NCI-H1436 treated with DMSO at 0.1 percent for 48 hours (cell line): ENCODE measurements around the gene PTCD1.
"Not testable (repeated sequence)": the region's sequence is repeated elsewhere in the genome, so short reads cannot be mapped to it uniquely, and the experiment has no call there.

Source experiments
- DNase-seq: peaks from one replicate; lab custom pipeline; 2025; lab: John Stamatoyannopoulos, UW

PTCD1 gene

GRCh38 chr7:99448855-99449254, 10.3 kb upstream of the PTCD1 start:
- DNase-seq, result no peak

- no peak for DNase-seq
Observed at GRCh38 chr7:99447943-99448342, 9.3 kb upstream of the PTCD1 start.

- no peak for DNase-seq
Observed at GRCh38 chr7:99446096-99446495, 7.5 kb upstream of the PTCD1 start.

- no peak for DNase-seq
Observed at GRCh38 chr7:99440195-99440594, 1.6 kb upstream of the PTCD1 start.

- no peak for DNase-seq
Observed at GRCh38 chr7:99437946-99438572, 539 bp downstream of the PTCD1 start.

- no peak for DNase-seq
Observed at GRCh38 chr7:99433158-99433557, 5.4 kb downstream of the PTCD1 start.

GRCh38 chr7:99431756-99432540, 6.7 kb downstream of the PTCD1 start:
- DNase-seq, result not testable (repeated sequence)

- DNase-seq, result no peak
Observed at GRCh38 chr7:99429756-99430155, 8.8 kb downstream of the PTCD1 start.

GRCh38 chr7:99428972-99429566, 9.5 kb downstream of the PTCD1 start:
- no peak for DNase-seq

- DNase-seq, result no peak
Observed at GRCh38 chr7:99424932-99425730, 13.5 kb downstream of the PTCD1 start.

GRCh38 chr7:99422625-99423024, 16.0 kb downstream of the PTCD1 start:
- no peak for DNase-seq

- DNase-seq, result no peak
Observed at GRCh38 chr7:99422186-99422585, 16.4 kb downstream of the PTCD1 start.

- no peak for DNase-seq
Observed at GRCh38 chr7:99420986-99421385, 17.6 kb downstream of the PTCD1 start.

- DNase-seq, result no peak
Observed at GRCh38 chr7:99420213-99420612, 18.4 kb downstream of the PTCD1 start.

GRCh38 chr7:99419323-99420021, 19.1 kb downstream of the PTCD1 start:
- DNase-seq, result no peak

- no peak for DNase-seq
Observed at GRCh38 chr7:99418260-99418659, 20.3 kb downstream of the PTCD1 start.

GRCh38 chr7:99415513-99416127, 23.0 kb downstream of the PTCD1 start:
- not testable (repeated sequence) for DNase-seq

GRCh38 chr7:99410635-99411034, 28.0 kb downstream of the PTCD1 start:
- no peak for DNase-seq

- no peak for DNase-seq
Observed at GRCh38 chr7:99409806-99410205, 28.8 kb downstream of the PTCD1 start.

GRCh38 chr7:99409192-99409572, 29.4 kb downstream of the PTCD1 start:
- no peak for DNase-seq
